Embryonic facial prominence (tissue), 1 donor: ENCODE data around the gene MRNIP.
A peak's percentile ranks its signal among the peaks of the same experiment; 100 is the strongest.

Experiments used
- DNase-seq: peaks from one replicate; pipeline ENCODE4 v3.0.0-alpha.2; 2016; ENCODE audit errors: extremely low spot score

MRNIP gene

GRCh38 chr5:179821298-179822058 lies 37.1 kb downstream of the MRNIP start:
- peak; percentile 71 for DNase-seq

DNA sequence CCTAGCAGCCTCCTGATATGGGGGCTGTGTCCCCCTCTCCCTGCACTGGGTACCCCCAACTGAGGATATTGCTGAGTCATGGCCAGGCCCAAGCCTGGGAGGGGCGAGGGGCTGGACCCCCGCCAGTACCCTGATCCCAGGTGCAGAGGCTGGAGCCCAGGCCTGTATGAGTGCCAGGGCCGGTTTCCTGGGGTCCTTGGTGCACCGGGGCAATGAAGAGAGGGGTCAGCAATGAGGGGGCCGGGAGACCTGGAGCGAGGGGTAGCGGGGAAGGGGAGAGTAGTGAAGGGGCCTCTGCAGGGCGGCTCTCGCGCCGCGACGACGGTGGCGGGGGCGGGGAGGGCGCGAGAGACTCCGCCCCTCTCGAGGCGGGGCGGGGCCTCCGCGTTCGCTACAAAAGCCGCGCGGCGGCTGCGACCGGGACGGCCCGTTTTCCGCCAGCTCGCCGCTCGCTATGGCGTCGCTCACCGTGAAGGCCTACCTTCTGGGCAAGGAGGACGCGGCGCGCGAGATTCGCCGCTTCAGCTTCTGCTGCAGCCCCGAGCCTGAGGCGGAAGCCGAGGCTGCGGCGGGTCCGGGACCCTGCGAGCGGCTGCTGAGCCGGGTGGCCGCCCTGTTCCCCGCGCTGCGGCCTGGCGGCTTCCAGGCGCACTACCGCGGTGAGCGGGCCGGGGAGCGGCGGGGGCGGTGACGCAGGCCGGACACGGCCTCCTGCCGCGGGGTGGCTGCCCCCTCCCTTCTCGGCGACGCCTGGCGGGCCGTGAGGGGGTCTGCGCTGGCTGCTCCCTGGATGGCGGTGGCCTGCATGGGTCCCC lies 37.9 kb downstream of the MRNIP start, which contains the start of gene SQSTM1:
Gene SQSTM1 (plus strand): TSS at position 423 of the 815 bp plus-strand sequence. CDS start 32 bp downstream, at position 455.
- DNase-seq: peak; percentile 53

DNA sequence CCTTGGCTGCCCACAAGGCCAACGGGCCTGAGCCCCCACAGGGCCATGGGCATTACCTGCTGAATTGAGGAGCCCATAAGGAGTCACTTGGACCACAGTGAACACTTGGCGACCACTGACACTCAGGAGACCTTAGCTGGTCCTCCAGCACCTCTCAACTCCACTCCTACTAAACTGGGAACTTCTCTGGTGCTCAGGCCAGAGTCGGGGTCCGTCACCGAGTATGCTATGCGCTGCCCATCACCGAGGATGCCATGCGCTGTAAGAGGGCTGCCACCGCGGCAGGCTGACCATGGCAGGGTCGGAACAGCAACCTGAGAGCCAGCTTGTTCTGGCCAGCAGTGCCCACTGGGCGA lies 38.5 kb downstream of the MRNIP start:
- no peak for DNase-seq

DNA sequence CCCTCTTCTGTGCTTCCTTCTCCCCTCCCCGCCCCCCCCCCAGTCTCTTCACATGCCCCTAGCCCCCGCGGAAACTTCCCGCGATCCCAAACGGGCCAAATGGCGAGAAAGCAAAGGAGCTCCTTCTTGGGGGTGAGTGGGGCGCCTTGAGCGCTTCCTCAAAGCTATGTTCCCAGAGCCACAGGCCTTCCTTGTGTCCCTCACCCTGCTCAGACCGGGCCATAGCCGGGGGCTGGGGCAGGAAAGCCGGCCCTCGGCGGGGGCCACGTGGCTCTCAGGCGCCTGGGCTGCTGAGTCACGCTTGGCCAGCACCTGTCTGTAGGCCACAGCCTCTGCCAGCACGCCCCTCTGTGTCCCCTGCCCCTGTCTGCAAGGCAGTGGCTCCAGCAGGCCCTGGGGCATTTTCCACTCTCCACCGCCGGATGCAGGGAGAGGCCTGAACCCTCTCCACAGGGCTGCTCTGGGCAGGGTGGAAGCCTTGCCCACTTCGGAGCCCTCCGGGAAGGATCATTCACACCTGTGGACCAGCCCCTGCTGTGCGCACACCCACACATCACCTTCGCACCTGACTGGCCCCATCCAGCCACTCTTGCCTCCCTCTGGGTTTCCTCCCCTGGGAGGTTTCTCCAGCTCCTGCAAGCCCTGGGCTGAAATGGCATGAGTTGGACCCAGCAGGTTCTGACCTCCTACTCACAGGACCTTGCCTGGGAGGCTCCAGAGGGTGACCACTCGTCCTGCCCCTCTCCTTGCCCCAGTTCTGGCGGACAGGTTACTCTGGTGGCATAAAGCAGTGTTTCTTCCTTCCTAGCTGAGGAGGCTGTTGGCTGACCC lies 39.1 kb downstream of the MRNIP start:
- DNase-seq: no peak

DNA sequence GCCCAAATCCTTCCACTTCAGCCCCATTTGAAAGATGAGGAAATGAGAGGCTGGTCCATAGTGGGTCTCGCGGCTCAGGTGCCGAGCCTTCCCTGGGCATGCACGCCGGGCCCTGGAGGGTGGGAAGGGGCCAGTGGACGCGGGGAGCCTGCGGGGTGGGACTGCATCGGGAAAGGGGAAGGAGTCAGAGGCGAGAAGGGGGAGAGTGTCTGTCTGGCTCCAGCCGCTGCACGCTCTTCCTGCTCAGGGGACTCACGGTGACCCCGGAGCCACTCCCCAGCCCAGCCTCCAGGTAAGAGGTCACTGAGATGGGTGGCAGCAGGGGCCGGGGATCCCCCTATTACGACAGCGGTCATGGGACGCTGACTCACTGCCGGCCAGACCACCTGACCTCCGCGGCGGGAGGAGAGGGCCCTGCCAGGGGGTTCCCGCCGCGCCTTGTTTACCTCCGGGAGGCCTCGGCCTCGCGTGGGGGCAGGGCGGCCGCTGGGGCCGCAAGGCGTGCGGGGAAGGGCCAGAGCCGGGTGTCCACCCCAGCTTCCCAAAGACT lies 39.8 kb downstream of the MRNIP start:
- DNase-seq: no peak

DNA sequence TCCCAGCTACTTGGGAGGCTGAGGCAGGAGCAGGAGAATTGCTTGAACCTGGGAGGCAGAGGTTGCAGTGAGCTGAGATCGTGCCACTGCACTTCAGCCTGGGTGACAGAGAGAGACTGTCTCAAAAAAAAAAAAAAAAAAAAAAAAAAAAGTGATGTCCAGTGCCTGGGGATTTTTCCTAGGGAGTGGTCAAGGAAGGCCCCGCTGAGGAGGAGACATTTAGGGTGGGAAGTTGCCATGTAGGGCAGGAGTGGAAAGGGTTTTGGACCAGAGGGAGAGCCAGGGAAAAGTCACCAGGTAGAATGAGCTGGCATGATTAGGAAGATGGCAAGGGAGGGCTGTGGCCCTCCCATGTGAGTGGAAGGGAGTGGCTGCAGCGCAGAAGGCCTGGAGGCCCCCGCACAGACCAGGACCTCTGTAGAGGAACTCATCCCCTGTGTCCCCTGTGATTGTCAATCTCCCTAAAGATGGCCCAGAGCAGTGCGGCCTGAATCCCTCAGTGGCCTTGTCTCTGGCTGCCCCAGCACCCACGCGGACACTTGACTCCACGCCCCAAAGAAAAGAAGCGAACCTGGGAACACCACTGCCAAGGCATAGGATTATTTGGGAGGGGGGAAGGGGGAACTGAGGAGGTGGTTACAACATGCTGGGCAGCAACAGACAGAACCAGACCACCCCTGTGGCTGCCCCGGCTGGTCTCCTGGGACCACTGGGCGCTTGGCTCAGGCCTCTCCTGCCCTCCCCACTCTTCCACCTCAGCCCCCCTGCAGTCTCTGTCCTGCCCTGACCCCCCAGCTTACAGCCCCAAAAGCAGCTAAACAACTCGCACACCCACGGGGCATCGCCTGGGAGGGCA lies 40.5 kb downstream of the MRNIP start:
- DNase-seq: no peak

GRCh38 chr5:179817470-179817840 lies 41.2 kb downstream of the MRNIP start:
- no peak for DNase-seq

- no peak for DNase-seq
Measured at GRCh38 chr5:179816796-179817469, 41.7 kb downstream of the MRNIP start.

DNA sequence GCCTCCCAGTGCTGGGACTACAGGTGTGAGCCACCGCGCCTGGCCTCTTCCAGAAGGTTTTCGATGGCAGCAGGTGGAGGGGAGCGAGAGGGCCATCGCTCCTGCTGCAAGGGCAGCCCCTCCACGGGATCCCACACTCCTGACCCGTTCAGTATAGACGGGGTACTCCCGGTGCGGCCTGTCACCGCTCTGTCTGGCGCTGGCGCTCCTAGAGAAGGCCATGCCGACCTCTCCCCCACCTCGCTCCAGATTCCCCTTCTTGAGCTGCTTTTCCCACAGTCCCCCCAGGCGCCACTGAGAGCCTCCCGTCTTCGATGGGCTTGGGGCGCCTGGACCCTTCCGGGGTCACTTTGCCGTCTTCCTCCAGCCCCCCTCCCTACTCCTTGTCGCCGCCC lies 42.2 kb downstream of the MRNIP start:
- no peak for DNase-seq

- no peak for DNase-seq
Measured at GRCh38 chr5:179815491-179816249, 42.9 kb downstream of the MRNIP start.

GRCh38 chr5:179814090-179814489 lies 44.5 kb downstream of the MRNIP start:
- DNase-seq: no peak

DNA sequence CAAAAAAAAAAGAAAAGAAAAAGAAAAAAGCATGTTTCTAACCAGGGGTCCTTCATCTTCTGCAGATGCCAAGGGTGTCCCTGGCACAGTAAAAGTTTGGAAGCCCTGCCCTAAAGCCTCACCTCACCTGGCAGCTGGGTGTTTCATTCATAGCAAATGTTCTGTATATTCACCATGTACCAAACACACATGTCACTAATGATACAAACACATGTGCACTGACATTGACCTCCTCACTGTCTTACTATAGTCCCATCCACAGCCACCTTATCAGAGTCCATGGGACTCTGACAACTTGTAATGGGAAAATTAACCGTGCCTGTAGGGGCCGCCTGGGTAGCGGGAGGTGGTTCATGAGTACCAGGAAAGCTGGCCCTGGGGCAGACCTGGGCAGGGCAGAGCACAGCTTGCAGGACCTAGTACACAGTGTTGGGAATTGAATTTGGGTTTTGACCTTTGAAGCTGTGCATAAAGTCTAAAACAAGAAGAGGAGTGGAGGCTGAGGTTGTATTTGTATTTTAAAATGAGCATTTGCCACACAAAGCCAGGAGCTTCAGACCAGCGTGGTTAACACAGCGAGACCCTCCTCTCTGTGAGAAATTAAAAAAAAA lies 45.5 kb downstream of the MRNIP start:
- DNase-seq: no peak

DNA sequence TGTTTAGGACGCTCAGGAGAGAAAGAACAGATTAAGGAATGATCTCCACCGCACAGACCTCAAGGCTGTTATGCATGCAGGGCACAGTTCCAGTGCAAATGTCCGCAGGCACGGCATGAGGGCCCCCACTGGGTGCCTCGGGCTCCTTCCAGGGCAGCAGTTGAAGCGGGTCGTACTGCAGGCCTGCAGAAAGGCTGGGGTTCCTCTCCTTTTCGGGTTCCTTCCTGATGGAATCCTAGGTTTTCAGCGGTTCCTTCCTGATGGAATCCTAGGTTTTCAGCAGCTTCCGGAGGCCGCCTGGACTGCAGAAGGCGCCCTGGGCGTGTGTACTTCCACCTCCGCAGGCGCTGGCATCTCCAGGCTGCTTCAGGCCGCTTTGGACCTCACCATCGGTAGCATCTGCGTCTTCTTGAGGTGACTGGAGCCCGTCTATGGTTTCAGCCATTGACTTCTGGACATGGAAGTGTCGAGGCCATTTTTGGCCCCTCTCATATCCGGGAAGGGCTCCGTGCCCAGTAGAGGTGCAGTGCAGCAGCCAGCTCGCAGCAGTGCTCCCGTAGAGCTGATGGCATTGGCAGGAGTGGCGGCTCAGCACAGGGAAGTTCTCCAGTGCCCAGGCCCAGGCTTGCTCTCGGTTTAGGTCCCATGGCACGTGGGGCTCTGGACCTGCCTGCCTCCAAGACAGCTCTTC lies 46.3 kb downstream of the MRNIP start:
- no peak for DNase-seq

- no peak for DNase-seq
Measured at GRCh38 chr5:179806250-179807048, 52.2 kb downstream of the MRNIP start, which contains the start of gene MGAT4B. TSS of gene MGAT4B (minus strand) at chr5:179806866. CDS start at chr5:179806583, 283 bp downstream.

DNA sequence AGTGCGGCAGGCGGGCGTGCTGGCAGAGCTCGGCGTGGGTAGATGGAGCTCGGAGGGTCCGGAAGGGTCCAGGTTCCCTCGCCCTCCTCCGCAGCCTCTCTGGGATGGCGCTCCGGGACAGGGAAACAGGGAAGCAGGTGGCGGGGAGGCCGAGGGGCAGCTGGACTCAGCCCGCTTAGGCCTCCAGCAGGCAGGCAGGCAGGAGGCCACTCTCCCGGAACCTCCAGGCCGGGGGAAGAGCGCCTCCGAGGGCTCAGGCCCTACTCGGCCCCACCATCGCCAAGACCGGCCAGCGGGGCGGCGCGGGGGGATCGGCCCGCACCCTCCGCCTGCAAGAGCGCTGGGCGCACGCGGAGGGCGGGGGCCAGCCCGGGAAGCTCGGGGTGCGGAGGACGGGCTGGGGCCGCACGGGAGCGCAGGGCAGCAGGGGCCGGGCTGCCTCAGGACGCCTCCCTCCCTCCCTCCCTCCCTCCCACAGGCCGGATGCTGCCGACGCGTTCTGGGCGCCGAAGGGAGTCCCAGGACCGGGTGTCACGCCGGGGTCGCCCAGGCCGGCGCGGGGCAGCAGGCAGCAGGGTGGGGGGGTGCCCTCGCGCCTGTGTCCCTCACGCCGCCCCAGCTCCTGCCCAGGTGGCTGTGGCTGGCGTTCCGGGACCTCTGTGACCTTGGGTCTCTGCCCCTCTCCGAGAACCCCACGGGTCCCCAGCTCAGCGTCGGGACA lies 52.9 kb downstream of the MRNIP start:
- DNase-seq: no peak

DNA sequence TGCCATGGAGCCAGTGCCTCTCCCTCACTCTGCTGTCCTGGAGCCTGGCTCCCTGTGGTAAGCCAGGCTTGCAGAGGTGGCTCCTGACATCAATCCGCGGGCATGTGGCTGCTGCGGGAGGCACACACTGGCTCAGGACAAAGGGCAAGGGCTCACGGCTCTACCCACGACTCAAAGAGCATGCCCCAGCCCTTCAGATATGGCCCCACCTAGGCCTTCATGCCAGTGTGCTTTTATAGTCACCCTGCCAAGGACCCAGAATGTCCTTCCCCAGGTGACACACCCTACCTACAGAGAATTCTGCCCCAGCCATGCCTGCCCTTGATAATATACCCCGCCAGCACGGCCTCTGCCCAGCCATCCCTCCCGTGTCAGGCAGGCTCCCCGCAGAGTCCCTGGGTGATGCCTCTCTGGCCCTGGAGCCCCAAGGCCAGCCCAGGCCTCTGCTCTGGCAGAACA lies 53.5 kb downstream of the MRNIP start:
- DNase-seq: no peak

- no peak for DNase-seq
Measured at GRCh38 chr5:179804555-179804947, 54.1 kb downstream of the MRNIP start.
